Fibroblast of lung (primary cell): ENCODE data around the gene CCL19. TPM values are rescaled to one million over a fixed set of nuclear protein-coding genes. Genes with fewer than 3 reads are reported as not detected.

Experiments
- polyA plus RNA-seq, 2 donors: library from polyadenylated mRNA; depleted of rRNA in 1 of 2; stranded (reverse) in 1 of 2; unstranded in 1 of 2; fragments of >200 nt; gene quantifications; 2 replicates each; pipeline ENCODE4 v1.2.1, GENCODE V29; 2011 to 2012; ENCODE audit warnings: missing spikeins in 1 of 2
- total RNA-seq: library from RNA; depleted of rRNA; stranded (reverse); fragments of >200 nt; gene quantifications from 2 replicates; pipeline ENCODE4 v1.2.1, GENCODE V29; 2014

CCL19 gene
- total and polyA plus RNA-seq, 2 donors (not counting 1 experiment from before 2014, with no cell fraction given), result not detected

Other genes with a start within 250 kb of the CCL19 start
- gene FAM219A, start 232.7 kb downstream of the CCL19 start, total RNA-seq, result 3.3 and 5.3 TPM in 2 replicates
- 7.3 and 8.8 TPM in 2 replicates for gene FAM219A, start 232.7 kb downstream of the CCL19 start, polyA plus RNA-seq
- gene DNAI1, start 232.5 kb downstream of the CCL19 start, total RNA-seq, result not detected in 2 replicates
- not detected in 2 replicates for gene DNAI1, start 232.5 kb downstream of the CCL19 start, polyA plus RNA-seq
- under 0.01 TPM in 1 of 2 replicates, not detected in the other for gene ENHO, start 168.3 kb downstream of the CCL19 start, total RNA-seq
- gene ENHO, start 168.3 kb downstream of the CCL19 start, polyA plus RNA-seq, result 0.07 TPM in 1 of 2 replicates, not detected in the other
- 0.26 TPM in 1 of 2 replicates, not detected in the other for gene CNTFR, start 101.6 kb downstream of the CCL19 start, total RNA-seq
- gene CNTFR, start 101.6 kb downstream of the CCL19 start, polyA plus RNA-seq, result 0.18 TPM in 1 of 2 replicates, not detected in the other
- 25.7 and 34.3 TPM in 2 replicates for gene RPP25L, start 79.2 kb downstream of the CCL19 start, total RNA-seq
- gene RPP25L, start 79.2 kb downstream of the CCL19 start, polyA plus RNA-seq, result 12.6 and 13.5 TPM in 2 replicates
- gene DCTN3, start 70.8 kb downstream of the CCL19 start, total RNA-seq, result 95.8 and 106 TPM in 2 replicates
- gene DCTN3, start 70.8 kb downstream of the CCL19 start, polyA plus RNA-seq, result 157 and 194 TPM in 2 replicates
- under 0.01 and 0.17 TPM in 2 replicates for gene ARID3C, start 62.2 kb downstream of the CCL19 start, total RNA-seq
- not detected in 2 replicates for gene ARID3C, start 62.2 kb downstream of the CCL19 start, polyA plus RNA-seq
- 23.4 and 52.5 TPM in 2 replicates for gene SIGMAR1, start 53.5 kb downstream of the CCL19 start, total RNA-seq
- 61.2 and 87.2 TPM in 2 replicates for gene SIGMAR1, start 53.5 kb downstream of the CCL19 start, polyA plus RNA-seq
- gene GALT, start 44.6 kb downstream of the CCL19 start, total RNA-seq, result 27.2 and 29.1 TPM in 2 replicates
- 13.9 and 20.1 TPM in 2 replicates for gene GALT, start 44.6 kb downstream of the CCL19 start, polyA plus RNA-seq
- 6.9 and 8.2 TPM in 2 replicates for gene IL11RA, start 39.1 kb downstream of the CCL19 start, total RNA-seq
- 3.1 and 5.0 TPM in 2 replicates for gene IL11RA, start 39.1 kb downstream of the CCL19 start, polyA plus RNA-seq
- gene CCL27, start 28.6 kb downstream of the CCL19 start, total RNA-seq, result 0.26 TPM in 1 of 2 replicates, not detected in the other
- 0.09 TPM in 1 of 2 replicates, not detected in the other for gene CCL27, start 28.6 kb downstream of the CCL19 start, polyA plus RNA-seq
- gene CCL21, start 18.9 kb upstream of the CCL19 start, total RNA-seq, result not detected in 2 replicates
- gene CCL21, start 18.9 kb upstream of the CCL19 start, polyA plus RNA-seq, result not detected in 2 replicates